Caco-2 (cell line): ENCODE data around the gene PRDM1. TPM values are rescaled to one million over a fixed set of nuclear protein-coding genes. Genes with fewer than 3 reads are reported as not detected.

ENCODE experiments used
- BruUV-seq: library from RNA; stranded (reverse); fragments of 400-500 nt; replicated peaks from 2 replicates; lab custom pipeline; 2021; lab: Mats Ljungman, UMichigan
- CTCF ChIA-PET: fragments of 300-600 bp; sonication (Branson Sonifier 250); formaldehyde crosslinking; loops from one replicate; lab custom pipeline; 2022; ENCODE audit warnings: antibody characterized with exemption; lab: Charles Lee
- POLR2A ChIA-PET: fragments of 300-600 bp; sonication (Branson Sonifier 250); formaldehyde crosslinking; loops from one replicate; lab custom pipeline; 2022; ENCODE audit warnings: antibody characterized with exemption; lab: Charles Lee
- DNase-seq, 2 experiments: peaks; one replicate each; pipeline versions ENCODE4 v3.0.0 to v3.0.0-alpha.2; 2020 to 2022
- H3K27me3 ChIP-seq: replicated peaks from 2 replicates; pipeline ENCODE4 v1.6.0; 2011; ENCODE audit warnings: low read length; ENCODE audit not compliant: control insufficient read depth, insufficient read depth
- H3K36me3 ChIP-seq: 2 replicates; pipeline ENCODE4 v1.5.1; 2011; ENCODE audit warnings: low read length; ENCODE audit not compliant: control insufficient read depth, insufficient read depth
- H3K4me1 ChIP-seq: fragments of 250-450 bp; sonication (Bioruptor Pico); 2 replicates; pipeline ENCODE4 v1.5.1; 2020; ENCODE audit warnings: mild to moderate bottlenecking
- H3K4me3 ChIP-seq: 2 replicates; pipeline ENCODE4 v1.5.1; 2011; ENCODE audit warnings: low read depth, mild to moderate bottlenecking, control low read depth, low read length
- H3K9me3 ChIP-seq: fragments of 250-450 bp; sonication (Bioruptor Pico); 2 replicates; pipeline ENCODE4 v1.5.1; 2020; ENCODE audit warnings: mild to moderate bottlenecking, moderate library complexity
- H3K27ac Mint-ChIP-seq: one replicate; pipeline ENCODE4 v1.8.0; 2022; ENCODE audit warnings: mixed read lengths; ENCODE audit not compliant: unreplicated experiment
- H3K27me3 Mint-ChIP-seq: one replicate; pipeline ENCODE4 v1.8.0; 2022; ENCODE audit warnings: mixed read lengths; ENCODE audit not compliant: insufficient read depth, unreplicated experiment
- H3K36me3 Mint-ChIP-seq: one replicate; pipeline ENCODE4 v1.8.0; 2022; ENCODE audit warnings: mild to moderate bottlenecking, mixed read lengths; ENCODE audit not compliant: insufficient read depth, unreplicated experiment
- H3K4me1 Mint-ChIP-seq: one replicate; pipeline ENCODE4 v1.8.0; 2022; ENCODE audit warnings: low read depth, mixed read lengths; ENCODE audit not compliant: unreplicated experiment
- H3K4me3 Mint-ChIP-seq: one replicate; pipeline ENCODE4 v1.8.0; 2022; ENCODE audit warnings: mild to moderate bottlenecking, moderate library complexity, mixed read lengths; ENCODE audit not compliant: unreplicated experiment
- H3K9me3 Mint-ChIP-seq: one replicate; pipeline ENCODE4 v1.8.0; 2022; ENCODE audit warnings: mixed read lengths; ENCODE audit not compliant: unreplicated experiment
- intact Hi-C: fragments of 100-400 bp; cut with micrococcal nuclease; formaldehyde crosslinking; loops from one replicate; pipeline ENCODE4 v1.10.0; 2022; ENCODE audit not compliant: unreplicated experiment
- total RNA-seq: library from RNA; stranded (reverse); gene quantifications from 2 replicates; pipeline ENCODE4 v1.2.3, GENCODE V29; 2022
- TF ChIP-seq, protein P1 (sequence below), 2 experiments: fragments of 200-600 bp in 1 of 2; IDR thresholded peaks; 1 replicate in 1 of 2; 2 replicates in 1 of 2; pipeline versions ENCODE4 v1.5.1 to v1.8.0; 2011 to 2022; ENCODE audit warnings: antibody characterized with exemption in 1 of 2, control low read depth in 1 of 2, inconsistent platforms in 1 of 2, low read depth in 1 of 2, low read length in 1 of 2, mild to moderate bottlenecking in 1 of 2, moderate library complexity in 1 of 2; ENCODE audit not compliant: insufficient read depth in 1 of 2, severe bottlenecking in 1 of 2, unreplicated experiment in 1 of 2

Gene PRDM1
- total RNA-seq, 1 experiment from 2014 or later = 10.4 TPM

DNA sequence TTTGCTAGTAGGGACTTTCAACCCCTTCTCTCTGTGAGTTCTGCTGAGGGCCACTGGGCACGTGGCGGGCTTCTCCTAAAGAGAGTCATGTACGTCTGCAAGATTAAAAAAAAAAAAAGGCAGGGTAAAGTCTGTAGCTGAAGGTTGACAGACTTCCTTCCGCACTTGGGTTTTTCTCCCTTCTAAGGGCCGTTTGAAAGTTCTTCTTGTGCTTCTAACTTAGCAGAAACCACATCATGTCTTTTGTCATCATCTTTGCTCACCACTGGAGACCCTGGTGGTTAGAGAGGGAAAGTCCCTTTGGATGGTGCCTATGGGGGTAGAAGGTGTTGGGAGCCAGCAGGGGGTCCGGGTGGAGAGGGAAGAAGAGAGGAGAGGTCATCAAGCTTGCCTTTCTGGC, 31.4 kb downstream of the PRDM1 start:
- Mint-ChIP-seq H3K4me1 (peaks cover 6% of the 10 kb centered on the region), H3K36me3 (peaks cover 6% of the 10 kb centered on the region), H3K9me3 (no peaks in the 10 kb centered on the region), H3K27me3 (no peaks in the 10 kb centered on the region), H3K27ac (peak overlapping the region; percentile 72), H3K4me3 (no peak overlapping the region)
- POLR2A ChIA-PET = no interaction called here
- Histone ChIP-seq H3K4me3 (no peak overlapping the region), H3K9me3 (no peaks in the 10 kb centered on the region), H3K4me1 (peaks cover 23% of the 10 kb centered on the region), H3K27me3 (no peaks in the 10 kb centered on the region), H3K36me3 (no peaks in the 10 kb centered on the region)
- CTCF ChIA-PET = no interaction called here
- TF ChIP-seq, protein P1, sequence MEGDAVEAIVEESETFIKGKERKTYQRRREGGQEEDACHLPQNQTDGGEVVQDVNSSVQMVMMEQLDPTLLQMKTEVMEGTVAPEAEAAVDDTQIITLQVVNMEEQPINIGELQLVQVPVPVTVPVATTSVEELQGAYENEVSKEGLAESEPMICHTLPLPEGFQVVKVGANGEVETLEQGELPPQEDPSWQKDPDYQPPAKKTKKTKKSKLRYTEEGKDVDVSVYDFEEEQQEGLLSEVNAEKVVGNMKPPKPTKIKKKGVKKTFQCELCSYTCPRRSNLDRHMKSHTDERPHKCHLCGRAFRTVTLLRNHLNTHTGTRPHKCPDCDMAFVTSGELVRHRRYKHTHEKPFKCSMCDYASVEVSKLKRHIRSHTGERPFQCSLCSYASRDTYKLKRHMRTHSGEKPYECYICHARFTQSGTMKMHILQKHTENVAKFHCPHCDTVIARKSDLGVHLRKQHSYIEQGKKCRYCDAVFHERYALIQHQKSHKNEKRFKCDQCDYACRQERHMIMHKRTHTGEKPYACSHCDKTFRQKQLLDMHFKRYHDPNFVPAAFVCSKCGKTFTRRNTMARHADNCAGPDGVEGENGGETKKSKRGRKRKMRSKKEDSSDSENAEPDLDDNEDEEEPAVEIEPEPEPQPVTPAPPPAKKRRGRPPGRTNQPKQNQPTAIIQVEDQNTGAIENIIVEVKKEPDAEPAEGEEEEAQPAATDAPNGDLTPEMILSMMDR (IDR thresholded peaks at IDR 0.05; ENCODE audit: insufficient read depth in 1 of 2, low read depth in 1 of 2, low read length in 1 of 2, severe bottlenecking in 1 of 2, unreplicated experiment in 1 of 2) = no peak
- intact Hi-C loops = no loop called here
- no TSS peak for BruUV-seq
- no peak for DNase-seq

DNA sequence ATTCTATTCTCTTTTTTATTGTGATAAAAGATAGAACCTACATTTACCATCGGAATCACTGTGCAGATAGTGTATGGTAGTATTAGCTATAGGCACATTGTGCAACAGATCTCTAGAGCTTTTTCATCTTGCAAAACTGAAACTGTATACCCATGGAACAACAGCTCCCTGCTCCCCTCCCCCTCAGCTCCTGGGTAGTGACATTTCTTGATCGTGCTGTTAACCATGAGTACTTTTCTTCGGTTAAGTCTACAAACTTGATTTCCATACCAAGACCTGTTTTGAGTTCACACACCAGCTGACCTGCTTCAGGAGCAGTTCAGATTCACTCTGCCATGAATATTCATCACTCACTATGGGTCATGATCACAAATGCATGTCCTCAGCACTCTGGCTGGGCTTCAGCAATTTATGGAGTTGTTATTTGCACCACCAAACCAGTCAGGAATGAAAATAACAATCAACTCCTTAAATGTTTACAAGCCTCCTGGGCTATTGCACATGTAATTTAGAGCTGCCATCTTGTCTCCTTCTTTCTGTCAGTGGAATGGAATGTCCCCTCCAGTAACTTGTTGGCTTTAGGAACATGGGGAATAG, 32.8 kb downstream of the PRDM1 start:
- no peaks in the 10 kb centered on the region for H3K36me3 ChIP-seq
- ChIA-PET CTCF (no interaction called here), POLR2A (interaction anchor here (0.5 kb wide), 1 partner anchor 494 kb away, joined by 3 read pairs; no protein-coding TSS in a partner anchor)
- no peaks in the 10 kb centered on the region for H3K27me3 ChIP-seq
- no peak overlapping the region for H3K4me3 ChIP-seq
- Mint-ChIP-seq H3K27ac (peak overlapping the region; percentile 80), H3K9me3 (no peaks in the 10 kb centered on the region), H3K4me3 (peak overlapping the region; percentile 36), H3K4me1 (peaks cover 6% of the 10 kb centered on the region), H3K36me3 (peaks cover 6% of the 10 kb centered on the region), H3K27me3 (no peaks in the 10 kb centered on the region)
- no peak for DNase-seq
- no TSS peak for BruUV-seq
- peaks cover 23% of the 10 kb centered on the region for H3K4me1 ChIP-seq
- intact Hi-C loops = no loop called here
- no peaks in the 10 kb centered on the region for H3K9me3 ChIP-seq
- TF ChIP-seq, protein P1 (IDR thresholded peaks at IDR 0.05; ENCODE audit: insufficient read depth in 1 of 2, low read depth in 1 of 2, low read length in 1 of 2, severe bottlenecking in 1 of 2, unreplicated experiment in 1 of 2) = no peak

- Mint-ChIP-seq H3K27ac (peak overlapping the region; percentile 80), H3K9me3 (no peaks in the 10 kb centered on the region), H3K36me3 (peaks cover 6% of the 10 kb centered on the region), H3K4me3 (peak overlapping the region; percentile 36), H3K27me3 (no peaks in the 10 kb centered on the region), H3K4me1 (peaks cover 6% of the 10 kb centered on the region)
- BruUV-seq = no TSS peak
- DNase-seq = peak; percentile 92 to 93
- CTCF ChIA-PET = no interaction called here
- no peaks in the 10 kb centered on the region for H3K9me3 ChIP-seq
- no peak overlapping the region for H3K4me3 ChIP-seq
- no peaks in the 10 kb centered on the region for H3K27me3 ChIP-seq
- POLR2A ChIA-PET = interaction anchor here (0.6 kb wide), 1 partner anchor 271 kb away, joined by 3 read pairs; no protein-coding TSS in a partner anchor
- intact Hi-C loops = no loop called here
- peaks cover 23% of the 10 kb centered on the region for H3K4me1 ChIP-seq
- H3K36me3 ChIP-seq = no peaks in the 10 kb centered on the region
- TF ChIP-seq, protein P1 (IDR thresholded peaks at IDR 0.05; ENCODE audit: insufficient read depth in 1 of 2, low read depth in 1 of 2, low read length in 1 of 2, severe bottlenecking in 1 of 2, unreplicated experiment in 1 of 2) = no peak
Measured at GRCh38 chr6:106119546-106119945, 33.4 kb downstream of the PRDM1 start.
